H1 (cell line): ENCODE measurements around the gene DRAM1. TPM values are rescaled to one million over a fixed set of nuclear protein-coding genes. Genes with fewer than 3 reads are reported as not detected.

ENCODE experiments used
- CTCF ChIA-PET: fragments of 300-600 bp; sonication (Branson Sonifier 250); formaldehyde crosslinking; loops from one replicate; lab custom pipeline; 2021; ENCODE audit not compliant: partially characterized antibody; lab: Charles Lee
- POLR2A ChIA-PET: fragments of 300-600 bp; sonication (Branson Sonifier 250); formaldehyde crosslinking; loops from one replicate; lab custom pipeline; 2021; ENCODE audit warnings: inconsistent platforms; ENCODE audit not compliant: partially characterized antibody; lab: Charles Lee
- DNase-seq, 2 experiments: peaks; one replicate each; pipeline versions ENCODE4 v3.0.0 to v3.0.0-alpha.2; 2010 to 2022; ENCODE audit warnings: low spot score in 2 of 2, low read depth in 1 of 2, mixed read lengths in 1 of 2
- FAIRE-seq: peaks from 2 replicates; lab custom pipeline; 2011; peaks lifted over from hg19 to GRCh38; lab: Jason Lieb, UNC
- H2AFZ ChIP-seq: 2 replicates; pipeline ENCODE4 v1.8.1; 2012; ENCODE audit warnings: low read length, inconsistent platforms
- H2AK5ac ChIP-seq: 2 replicates; pipeline ENCODE4 v1.6.1; 2013; ENCODE audit warnings: low read depth, low read length
- H2BK120ac ChIP-seq: replicated peaks from 2 replicates; pipeline ENCODE3; 2013; ENCODE audit warnings: low read depth, low read length, inconsistent platforms
- H2BK12ac ChIP-seq: 2 replicates; pipeline ENCODE4 v1.6.1; 2013; ENCODE audit warnings: low read depth, low read length
- H2BK15ac ChIP-seq: 2 replicates; pipeline ENCODE4 v1.6.1; 2013; ENCODE audit warnings: low read length
- H2BK20ac ChIP-seq: 2 replicates; pipeline ENCODE4 v1.6.1; 2013; ENCODE audit warnings: low read length
- H2BK5ac ChIP-seq: 2 replicates; pipeline ENCODE4 v1.6.1; 2013; ENCODE audit warnings: low read depth, low read length
- H3K14ac ChIP-seq: 2 replicates; pipeline ENCODE4 v1.6.1; 2013; ENCODE audit warnings: inconsistent platforms; ENCODE audit not compliant: insufficient read length
- H3K18ac ChIP-seq: 2 replicates; pipeline ENCODE4 v1.6.1; 2013; ENCODE audit warnings: low read length; ENCODE audit errors: extremely low read depth
- H3K23ac ChIP-seq: 2 replicates; pipeline ENCODE4 v1.6.1; 2013; ENCODE audit warnings: inconsistent platforms; ENCODE audit not compliant: insufficient read length
- H3K23me2 ChIP-seq: 2 replicates; pipeline ENCODE4 v1.6.1; 2013; ENCODE audit warnings: low read depth, low read length
- H3K27ac ChIP-seq: 2 replicates; pipeline ENCODE4 v1.6.1; 2011; ENCODE audit warnings: low read depth, low read length, inconsistent platforms
- H3K27me3 ChIP-seq, 4 experiments: replicated peaks in 1 of 4; 1 replicate in 1 of 4; 2 replicates in 3 of 4; pipeline versions ENCODE4 v1.6.1 to v1.8.1; 2011 to 2013; ENCODE audit warnings: low read length in 3 of 4, mild to moderate bottlenecking in 3 of 4, inconsistent platforms in 2 of 4, mixed read lengths in 2 of 4, moderate library complexity in 1 of 4; ENCODE audit not compliant: control insufficient read depth in 3 of 4, insufficient read depth in 3 of 4; ENCODE audit errors: extremely low read depth in 1 of 4
- H3K36me3 ChIP-seq, 4 experiments: 2 replicates each; pipeline versions ENCODE4 v1.6.1 to v1.8.1; 2011 to 2013; ENCODE audit warnings: mild to moderate bottlenecking in 4 of 4, low read length in 3 of 4, moderate library complexity in 2 of 4, control low read depth in 1 of 4, inconsistent platforms in 1 of 4; ENCODE audit not compliant: insufficient read depth in 4 of 4, control insufficient read depth in 2 of 4
- H3K4ac ChIP-seq: replicated peaks from 2 replicates; pipeline ENCODE3; 2013; ENCODE audit warnings: low read length, low read depth, mixed read lengths, inconsistent platforms; ENCODE audit not compliant: insufficient read length
- H3K4me1 ChIP-seq, 4 experiments: replicated peaks in 1 of 4; 1 replicate in 1 of 4; 2 replicates in 3 of 4; pipeline versions ENCODE4 v1.6.1 to v1.8.1; 2011 to 2013; ENCODE audit warnings: low read length in 3 of 4, inconsistent platforms in 2 of 4, mixed read lengths in 1 of 4; ENCODE audit not compliant: insufficient read depth in 4 of 4, control insufficient read depth in 3 of 4
- H3K4me2 ChIP-seq, 2 experiments: 2 replicates each; pipeline versions ENCODE4 v1.6.1 to v1.8.1; 2011 to 2013; ENCODE audit warnings: low read depth in 2 of 2, low read length in 2 of 2, control low read depth in 1 of 2, inconsistent platforms in 1 of 2, mild to moderate bottlenecking in 1 of 2; ENCODE audit not compliant: insufficient read depth in 1 of 2
- H3K4me3 ChIP-seq, 4 experiments: fragments of 200-600, 300-600 bp in 1 of 4; sonication (generic), shearing (Covaris generic), sonication (Bioruptor Twin) in 1 of 4; 2 replicates each; pipeline versions ENCODE4 v1.5.1 to v1.8.1; 2011 to 2016; ENCODE audit warnings: low read length in 4 of 4, low read depth in 3 of 4, control low read depth in 2 of 4, inconsistent platforms in 2 of 4, mild to moderate bottlenecking in 2 of 4, mixed read lengths in 1 of 4, moderate library complexity in 1 of 4; ENCODE audit not compliant: insufficient read depth in 2 of 4; ENCODE audit errors: extremely low read depth in 1 of 4
- H3K56ac ChIP-seq: replicated peaks from 2 replicates; pipeline ENCODE3; 2013; ENCODE audit warnings: low read depth, mild to moderate bottlenecking, mixed read lengths, low read length, inconsistent platforms; ENCODE audit not compliant: insufficient read length
- H3K79me1 ChIP-seq: 2 replicates; pipeline ENCODE4 v1.6.1; 2013; ENCODE audit warnings: low read depth, low read length, control low read depth
- H3K79me2 ChIP-seq, 2 experiments: 2 replicates each; pipeline versions ENCODE4 v1.6.1 to v1.8.1; 2012 to 2013; ENCODE audit warnings: low read length in 2 of 2, mild to moderate bottlenecking in 2 of 2, inconsistent platforms in 1 of 2; ENCODE audit not compliant: insufficient read depth in 2 of 2, control insufficient read depth in 1 of 2
- H3K9ac ChIP-seq, 4 experiments: replicated peaks in 1 of 4; 1 replicate in 1 of 4; 2 replicates in 3 of 4; pipeline versions ENCODE4 v1.6.1 to v1.8.1; 2011 to 2013; ENCODE audit warnings: low read depth in 3 of 4, low read length in 3 of 4, control low read depth in 2 of 4, mild to moderate bottlenecking in 2 of 4, moderate library complexity in 2 of 4, inconsistent platforms in 1 of 4; ENCODE audit errors: extremely low read depth in 1 of 4
- H3K9me3 ChIP-seq, 2 experiments: 2 replicates each; pipeline versions ENCODE4 v1.6.1 to v1.8.1; 2012 to 2013; ENCODE audit warnings: mild to moderate bottlenecking in 2 of 2, moderate library complexity in 2 of 2, control low read depth in 1 of 2, inconsistent platforms in 1 of 2, low read depth in 1 of 2, low read length in 1 of 2, mixed read lengths in 1 of 2; ENCODE audit not compliant: insufficient read depth in 2 of 2
- H4K20me1 ChIP-seq, 2 experiments: replicated peaks in 1 of 2; 2 replicates each; pipeline versions ENCODE3 to v1.8.1; 2011 to 2013; ENCODE audit warnings: inconsistent platforms in 2 of 2, low read length in 2 of 2, mild to moderate bottlenecking in 1 of 2; ENCODE audit not compliant: insufficient read depth in 2 of 2, control insufficient read depth in 1 of 2
- H4K5ac ChIP-seq: 2 replicates; pipeline ENCODE4 v1.6.1; 2013; ENCODE audit warnings: low read length, low read depth, mixed read lengths, inconsistent platforms; ENCODE audit not compliant: insufficient read length
- H4K8ac ChIP-seq: 2 replicates; pipeline ENCODE4 v1.8.0; 2013; ENCODE audit warnings: mild to moderate bottlenecking, moderate library complexity, low read length, inconsistent platforms; ENCODE audit not compliant: insufficient read depth; ENCODE audit errors: extremely low read depth
- H4K91ac ChIP-seq: replicated peaks from 2 replicates; pipeline ENCODE3; 2013; ENCODE audit warnings: low read length, mixed read lengths, inconsistent platforms; ENCODE audit not compliant: insufficient read length
- GABPA ChIP-seq: IDR thresholded peaks from 2 replicates; pipeline ENCODE4 v1.6.1; 2011; ENCODE audit warnings: mild to moderate bottlenecking, low read length, moderate library complexity, borderline replicate concordance; ENCODE audit not compliant: insufficient read depth
- GTF2F1 ChIP-seq: IDR thresholded peaks from 2 replicates; pipeline ENCODE4 v1.6.1; 2012; ENCODE audit warnings: low read depth, low read length, improper control_type of control experiment, borderline replicate concordance
- KDM5A ChIP-seq: fragments of 200-600 bp; IDR thresholded peaks from 2 replicates; pipeline ENCODE4 v1.7.1; 2012; ENCODE audit warnings: mild to moderate bottlenecking, low read length, inconsistent platforms, mixed read lengths
- NANOG ChIP-seq: IDR thresholded peaks from 2 replicates; pipeline ENCODE4 v1.6.1; 2011; ENCODE audit warnings: low read length, low read depth, mild to moderate bottlenecking, inconsistent platforms; ENCODE audit not compliant: insufficient read depth, poor library complexity, severe bottlenecking
- RFX5 ChIP-seq: IDR thresholded peaks from 2 replicates; pipeline ENCODE4 v1.6.1; 2011; ENCODE audit warnings: low read depth, low read length, improper control_type of control experiment, borderline replicate concordance
- SIX5 ChIP-seq: IDR thresholded peaks from 2 replicates; pipeline ENCODE4 v1.6.1; 2011; ENCODE audit warnings: mild to moderate bottlenecking, low read depth, low read length
- TEAD4 ChIP-seq: IDR thresholded peaks from 2 replicates; pipeline ENCODE4 v1.6.1; 2012; ENCODE audit warnings: low read depth, low read length, inconsistent platforms, mixed read lengths
- YY1 ChIP-seq: IDR thresholded peaks from 2 replicates; pipeline ENCODE4 v1.6.1; 2011; ENCODE audit warnings: low read depth, mild to moderate bottlenecking, low read length
- WGBS, 2 experiments: shearing (Covaris generic) in 1 of 2; methylation state at CpG; one replicate each; pipeline versions ENCODE4 v1.1.6 to v1.1.7; 2013 to 2015; ENCODE audit warnings: low lambda C conversion rate in 2 of 2, mixed read lengths in 2 of 2, inconsistent platforms in 1 of 2, low coverage in 1 of 2, missing lambda C conversion rate in 1 of 2; ENCODE audit not compliant: insufficient replicate concordance in 2 of 2, insufficient coverage in 1 of 2, insufficient read length in 1 of 2; ENCODE audit errors: extremely low coverage in 1 of 2, missing lambda C conversion rate in 1 of 2; 5-methylcytosine and 5-hydroxymethylcytosine counted together
- polyA plus RNA-seq, 7 experiments: library from polyadenylated mRNA; depleted of rRNA in 3 of 7; stranded (reverse) in 5 of 7; unstranded in 2 of 7; fragments of >200 nt in 5 of 7; fragments of 200-250 nt in 2 of 7; gene quantifications; 1 replicate in 5 of 7; 2 replicates in 1 of 7; 4 replicates in 1 of 7; pipeline versions ENCODE4 v1.2.1 to v1.2.3, GENCODE V29; 2011 to 2013; ENCODE audit warnings: missing spikeins in 2 of 7, mixed read lengths in 2 of 7
- total RNA-seq: library from RNA; stranded (reverse); fragmentation: NEBNext Ultra II Directional; extraction: Animal tissue kit (Norgen Biotek cat#: 25700); gene quantifications from 2 replicates; pipeline ENCODE4 v1.2.1, GENCODE V29; 2021

Gene DRAM1
- total and polyA plus RNA-seq, 2 of the 8 experiments (the other 6 are each of a cell fraction or from before 2014, with no cell fraction given) = 4.6 to 6.2 TPM

GRCh38 chr12:101880769-101881168 lies 3.4 kb downstream of the DRAM1 start:
- Histone ChIP-seq H3K4ac (no peak overlapping the region), H3K9me3 (no peaks in the 10 kb centered on the region), H3K18ac (no peak overlapping the region), H2BK15ac (no peak overlapping the region), H3K9ac (no peak overlapping the region), H3K23me2 (peaks cover 10% of the 10 kb centered on the region; the same call in 1 of the 2 replicates), H2BK120ac (no peak overlapping the region), H3K27ac (no peak overlapping the region), H2AK5ac (no peak overlapping the region), H3K4me2 (no peak overlapping the region), H3K79me2 (no peaks in the 10 kb centered on the region), H2BK12ac (no peak overlapping the region), H4K5ac (no peak overlapping the region), H2BK20ac (no peak overlapping the region), H3K4me1 (peaks cover 0 to 5% (median under 1%) of the 10 kb centered on the region in 4 experiments; a peak in 3 of 7 replicates), H3K79me1 (no peaks in the 10 kb centered on the region), H3K14ac (no peak overlapping the region), H3K27me3 (peaks cover 0 to 16% (median 8%) of the 10 kb centered on the region in 4 experiments; a peak in 4 of 7 replicates), H3K56ac (no peak overlapping the region), H4K20me1 (no peaks in the 10 kb centered on the region), H3K23ac (no peak overlapping the region), H3K36me3 (no peaks in the 10 kb centered on the region), H3K4me3 (no peak overlapping the region), H2AFZ (no peak overlapping the region), H4K91ac (no peak overlapping the region), H2BK5ac (no peak overlapping the region), H4K8ac (no peak overlapping the region)
- DNase-seq = no peak
- ChIA-PET CTCF (interaction anchor here (0.6 to 1.4 kb wide), 4 partner anchors 38 to 121 kb away, joined by 3 read pairs; no protein-coding TSS in a partner anchor), POLR2A (no interaction called here)
- no peak for TF ChIP-seq RFX5
- no peak for TF ChIP-seq YY1
- TF ChIP-seq KDM5A = no peak
- TF ChIP-seq NANOG = no peak
- no peak for TF ChIP-seq TEAD4
- TF ChIP-seq GABPA = no peak
- TF ChIP-seq SIX5 = no peak
- no peak for TF ChIP-seq GTF2F1
- no peak for FAIRE-seq
- WGBS, 2 experiments = 90% methylated on average over 3 of the region's 3 CpGs; no CpG with 5 or more reads in 1 of the 2 experiments
